HTR-8/SVneo (cell line): ENCODE measurements around the gene TP53TG5.

Source experiments
- DNase-seq: peaks from one replicate; pipeline ENCODE4 v3.0.0; 2011; ENCODE audit warnings: low spot score, mixed read lengths; ENCODE audit not compliant: insufficient read length
- FAIRE-seq: peaks from 2 replicates; lab custom pipeline; 2011; peaks lifted over from hg19 to GRCh38; lab: Jason Lieb, UNC

The TP53TG5 gene

GRCh38 chr20:45406260-45407066 lies 28.3 kb upstream of the TP53TG5 start:
- DNase-seq = peak; percentile 84
- FAIRE-seq = no peak

- peak; percentile 97 for FAIRE-seq
- peak; percentile 84 for DNase-seq
Observed at GRCh38 chr20:45405571-45406259, 27.6 kb upstream of the TP53TG5 start.

- DNase-seq = no peak
- no peak for FAIRE-seq
Observed at GRCh38 chr20:45404438-45404837, 26.3 kb upstream of the TP53TG5 start.

- no peak for FAIRE-seq
- DNase-seq = no peak
Observed at GRCh38 chr20:45402946-45403345, 24.8 kb upstream of the TP53TG5 start.

- DNase-seq (no peak), FAIRE-seq (no peak)
Observed at GRCh38 chr20:45400346-45401031, 22.4 kb upstream of the TP53TG5 start.

GRCh38 chr20:45399018-45399417 lies 20.9 kb upstream of the TP53TG5 start:
- no peak for FAIRE-seq

GRCh38 chr20:45395114-45395415 lies 16.9 kb upstream of the TP53TG5 start:
- FAIRE-seq (peak; percentile 92), DNase-seq (no peak)

More at GRCh38 chr20:45399018-45399417, 20.9 kb upstream of the TP53TG5 start:
- no peak for DNase-seq

GRCh38 chr20:45394221-45395113 lies 16.3 kb upstream of the TP53TG5 start:
- no peak for DNase-seq
- FAIRE-seq = peak; percentile 88

- FAIRE-seq (peak; percentile 59), DNase-seq (no peak)
Observed at GRCh38 chr20:45392733-45393132, 14.6 kb upstream of the TP53TG5 start.

GRCh38 chr20:45391559-45391958 lies 13.4 kb upstream of the TP53TG5 start:
- FAIRE-seq = no peak
- DNase-seq = no peak

- FAIRE-seq = peak; percentile 28
- no peak for DNase-seq
Observed at GRCh38 chr20:45390931-45391330, 12.8 kb upstream of the TP53TG5 start.

GRCh38 chr20:45387274-45387673 lies 9.1 kb upstream of the TP53TG5 start:
- FAIRE-seq = no peak
- DNase-seq = no peak

- no peak for FAIRE-seq
- DNase-seq = no peak
Observed at GRCh38 chr20:45377269-45377668, 856 bp downstream of the TP53TG5 start.

GRCh38 chr20:45374966-45375365 lies 3.2 kb downstream of the TP53TG5 start:
- FAIRE-seq (no peak), DNase-seq (no peak)

- DNase-seq = no peak
- FAIRE-seq = no peak
Observed at GRCh38 chr20:45374101-45374467, 4.0 kb downstream of the TP53TG5 start.

GRCh38 chr20:45373353-45374100 lies 4.6 kb downstream of the TP53TG5 start:
- peak; percentile 89 for DNase-seq
- FAIRE-seq = peak; percentile 96

GRCh38 chr20:45372646-45373352 lies 5.3 kb downstream of the TP53TG5 start:
- DNase-seq = no peak
- peak; percentile 83 for FAIRE-seq

GRCh38 chr20:45372241-45372640 lies 5.9 kb downstream of the TP53TG5 start:
- DNase-seq (no peak), FAIRE-seq (peak; percentile 28)
